Measurements from ENCODE around the gene CHSY1. TPM values are rescaled to one million over a fixed set of nuclear protein-coding genes. Genes with fewer than 3 reads are reported as not detected.

CHSY1 gene
- total RNA-seq, 4 donors from 2014 or later: 19.2 to 36.8 (median 28.1) TPM

DNA sequence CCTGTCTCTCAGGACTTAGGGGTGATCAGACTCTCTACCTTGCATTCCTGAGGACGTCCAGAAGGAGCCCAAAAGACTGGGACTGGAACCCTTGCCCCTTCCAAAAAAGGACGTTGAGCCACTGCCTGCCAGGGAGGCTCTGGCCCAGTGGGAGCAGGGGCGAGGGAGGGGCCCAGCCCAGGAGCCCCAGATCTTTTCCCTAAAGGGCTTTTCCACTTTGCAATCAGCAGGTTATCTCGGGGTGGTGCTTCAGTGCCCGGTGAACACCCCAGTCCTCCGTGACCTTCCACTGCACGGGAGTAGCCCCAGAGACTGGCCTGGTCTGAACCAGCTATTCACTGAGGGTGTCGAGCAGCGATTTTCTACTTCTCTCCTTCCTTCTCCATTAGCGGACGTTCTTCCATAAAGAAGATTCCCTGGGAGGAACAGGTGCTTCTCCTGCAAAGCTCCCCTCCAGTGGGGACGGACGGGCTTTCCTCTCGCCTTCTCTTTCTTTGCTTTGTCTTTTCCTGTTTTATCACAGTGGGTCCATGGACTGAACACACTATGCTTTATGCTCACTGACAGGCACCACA lies 113.7 kb downstream of the CHSY1 start:
- TF ChIP-seq, protein P1, sequence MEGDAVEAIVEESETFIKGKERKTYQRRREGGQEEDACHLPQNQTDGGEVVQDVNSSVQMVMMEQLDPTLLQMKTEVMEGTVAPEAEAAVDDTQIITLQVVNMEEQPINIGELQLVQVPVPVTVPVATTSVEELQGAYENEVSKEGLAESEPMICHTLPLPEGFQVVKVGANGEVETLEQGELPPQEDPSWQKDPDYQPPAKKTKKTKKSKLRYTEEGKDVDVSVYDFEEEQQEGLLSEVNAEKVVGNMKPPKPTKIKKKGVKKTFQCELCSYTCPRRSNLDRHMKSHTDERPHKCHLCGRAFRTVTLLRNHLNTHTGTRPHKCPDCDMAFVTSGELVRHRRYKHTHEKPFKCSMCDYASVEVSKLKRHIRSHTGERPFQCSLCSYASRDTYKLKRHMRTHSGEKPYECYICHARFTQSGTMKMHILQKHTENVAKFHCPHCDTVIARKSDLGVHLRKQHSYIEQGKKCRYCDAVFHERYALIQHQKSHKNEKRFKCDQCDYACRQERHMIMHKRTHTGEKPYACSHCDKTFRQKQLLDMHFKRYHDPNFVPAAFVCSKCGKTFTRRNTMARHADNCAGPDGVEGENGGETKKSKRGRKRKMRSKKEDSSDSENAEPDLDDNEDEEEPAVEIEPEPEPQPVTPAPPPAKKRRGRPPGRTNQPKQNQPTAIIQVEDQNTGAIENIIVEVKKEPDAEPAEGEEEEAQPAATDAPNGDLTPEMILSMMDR (IDR thresholded peaks at IDR 0.05; ENCODE audit: low read depth): no peak

DNA sequence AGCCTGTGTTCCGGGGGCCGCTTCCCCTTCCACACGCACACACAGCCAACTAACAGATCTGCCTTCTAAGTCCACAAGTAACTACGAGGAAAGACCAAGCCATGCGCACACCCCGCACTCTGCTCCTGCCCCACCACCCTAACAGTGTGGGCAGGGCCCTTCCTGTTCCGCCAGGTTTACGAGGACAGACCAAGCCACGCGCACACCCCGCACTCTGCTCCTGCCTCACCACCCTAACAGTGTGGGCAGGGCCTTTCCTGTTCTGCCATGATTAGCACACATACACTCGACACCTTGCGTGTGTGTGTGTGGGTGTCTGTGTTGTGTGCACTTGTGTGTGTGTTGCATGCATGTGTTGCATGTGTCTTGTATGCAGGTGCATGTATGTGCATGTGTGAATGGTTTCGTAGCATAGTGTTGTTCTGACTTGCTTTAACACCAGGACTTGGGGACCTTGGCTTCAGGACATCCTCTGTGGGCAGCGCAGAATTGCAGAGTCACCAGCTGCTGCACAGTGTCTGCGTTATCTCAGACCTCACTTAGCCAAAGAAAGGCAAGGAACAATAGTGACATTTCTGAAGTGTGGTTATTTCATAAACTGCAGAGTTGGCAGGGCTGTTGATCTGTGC lies 114.4 kb downstream of the CHSY1 start:
- TF ChIP-seq, protein P1 (IDR thresholded peaks at IDR 0.05; ENCODE audit: low read depth): no peak

DNA sequence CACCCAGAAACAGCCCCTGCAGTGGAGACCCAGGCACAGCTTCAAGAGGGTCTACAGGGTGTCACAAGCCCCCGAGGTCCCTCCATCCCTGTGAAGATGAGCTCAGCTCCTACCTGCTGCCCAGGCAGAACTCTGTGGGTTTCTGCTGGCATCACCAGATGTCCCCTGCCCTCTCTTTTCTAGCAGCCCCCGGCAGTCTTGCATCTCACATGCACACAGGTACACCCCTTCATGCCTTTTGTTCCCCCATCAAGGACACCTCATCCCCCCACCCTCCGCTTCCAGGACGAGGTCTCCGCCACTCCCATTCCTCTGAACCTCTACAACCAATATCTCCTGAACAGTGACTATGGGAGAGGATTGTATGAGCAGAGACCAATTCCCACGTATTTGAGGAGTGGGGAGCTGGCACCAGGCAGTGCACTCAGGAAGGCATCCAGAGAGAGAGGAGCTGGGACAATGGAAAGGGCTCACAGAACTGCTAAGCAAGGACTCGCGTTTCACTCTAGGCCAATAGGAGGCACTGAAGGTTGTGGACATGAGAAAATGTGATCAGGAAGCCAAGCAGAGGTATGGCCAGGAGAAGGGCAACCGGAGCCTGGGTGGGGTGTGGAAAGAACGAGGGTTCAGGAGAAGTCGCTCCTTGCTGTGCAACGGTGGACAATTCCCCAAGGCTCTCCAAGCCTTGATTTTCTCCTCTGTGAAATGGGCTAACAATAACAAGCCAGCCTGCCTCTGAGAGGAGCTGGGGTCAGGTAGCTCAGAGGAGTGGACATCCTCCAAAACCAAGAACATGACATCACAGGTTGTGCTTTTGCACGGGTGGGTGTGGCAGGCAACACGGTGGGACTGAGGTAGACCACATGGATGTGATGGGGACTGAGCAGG lies 115.2 kb downstream of the CHSY1 start:
- TF ChIP-seq, protein P1 (IDR thresholded peaks at IDR 0.05; ENCODE audit: low read depth): no peak

DNA sequence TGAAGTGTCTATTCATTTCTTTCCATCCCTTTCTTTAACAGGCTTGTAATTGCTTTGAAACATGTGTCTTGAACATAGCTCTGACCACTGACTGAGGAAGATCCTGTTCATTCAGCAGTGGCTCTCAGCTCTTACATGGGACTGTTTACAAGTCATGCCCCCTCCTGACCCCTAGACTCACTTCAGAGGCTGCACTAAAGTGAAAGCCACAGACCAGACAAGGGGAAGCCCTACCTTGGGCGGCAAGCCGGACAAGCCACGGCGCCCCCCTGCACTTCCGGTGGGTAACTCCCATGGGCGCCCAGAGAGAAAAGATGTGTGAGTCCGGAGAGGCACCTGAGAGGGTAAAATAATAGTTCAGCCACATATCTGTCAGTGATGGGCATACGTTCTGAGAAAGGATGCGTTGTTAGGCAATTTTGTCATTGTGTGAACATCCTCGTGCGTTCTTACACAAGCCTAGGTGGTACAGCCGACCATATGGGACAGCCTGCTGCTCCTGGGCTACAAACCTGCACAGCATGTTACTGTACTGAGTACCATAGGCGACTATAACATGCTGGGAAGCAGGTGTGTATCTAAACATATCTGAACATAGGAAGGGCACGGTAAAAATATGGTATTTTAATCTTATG lies 116.2 kb downstream of the CHSY1 start:
- TF ChIP-seq, protein P1 (IDR thresholded peaks at IDR 0.05; ENCODE audit: low read depth): no peak

DNA sequence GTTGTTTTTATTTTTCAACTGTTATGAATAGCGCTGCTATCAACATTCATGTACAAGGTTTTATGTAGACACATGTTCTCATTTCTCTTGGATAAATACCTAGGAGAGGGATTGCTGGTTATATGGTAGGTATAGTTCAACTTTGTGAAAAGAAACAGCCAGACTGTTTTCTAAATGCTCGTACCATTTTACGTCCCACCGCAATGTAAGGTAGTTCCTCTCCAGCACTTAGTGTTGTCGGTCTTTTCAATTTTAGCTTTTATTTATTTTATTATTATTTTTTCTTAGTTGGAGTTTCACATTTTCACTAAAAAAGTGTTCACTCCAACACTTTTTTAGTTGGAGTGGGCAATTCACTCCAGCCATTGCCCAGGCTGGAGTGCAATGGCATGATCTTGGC lies 117.1 kb downstream of the CHSY1 start:
- TF ChIP-seq, protein P1 (IDR thresholded peaks at IDR 0.05; ENCODE audit: low read depth): no peak

DNA sequence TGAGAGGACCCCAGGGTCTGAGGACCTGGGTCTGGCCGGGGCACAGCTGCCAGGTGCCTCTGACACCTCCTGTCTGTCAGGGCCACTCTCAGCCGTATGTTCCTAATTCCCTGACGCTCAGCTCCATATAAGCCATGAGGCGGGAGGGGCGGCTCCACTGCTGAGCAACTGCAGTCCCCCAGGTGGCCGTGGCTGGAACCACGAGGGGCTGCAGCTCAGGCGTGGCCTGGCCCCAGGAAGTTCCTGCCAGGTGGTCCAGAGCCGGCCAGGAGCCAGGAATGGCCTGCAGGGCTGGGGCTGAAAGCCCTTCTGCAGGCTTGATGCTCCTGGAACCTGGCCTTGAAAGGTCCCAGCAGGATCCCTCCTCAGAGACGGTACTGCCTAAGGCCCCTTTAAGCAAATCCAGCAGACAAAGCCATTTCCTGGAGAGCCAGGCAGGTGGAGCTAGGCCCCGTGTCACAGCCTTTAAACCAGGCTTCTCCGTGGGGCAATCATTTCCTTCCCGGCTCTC lies 118.0 kb downstream of the CHSY1 start:
- TF ChIP-seq, protein P1 (IDR thresholded peaks at IDR 0.05; ENCODE audit: low read depth): no peak

DNA sequence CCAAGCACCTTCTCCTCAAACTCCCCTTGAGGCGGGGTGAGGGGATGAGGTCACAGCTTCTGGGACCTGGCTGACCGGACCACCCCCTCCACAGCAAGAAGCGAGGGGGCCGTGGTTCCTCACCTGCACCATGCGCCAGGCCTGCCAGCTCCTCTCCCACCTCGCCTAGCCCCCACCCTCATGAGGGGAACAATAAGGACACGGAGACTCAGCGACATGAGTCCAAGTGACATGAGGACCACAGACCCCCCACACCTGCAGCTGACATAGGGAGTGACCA lies 118.7 kb downstream of the CHSY1 start:
- TF ChIP-seq, protein P1 (IDR thresholded peaks at IDR 0.05; ENCODE audit: low read depth): no peak
